ENCODE data around the gene RING1.

GRCh38 chr6:33171016-33171879 lies 37.1 kb upstream of the RING1 start:
- no peak for TF ChIP-seq CTCF (conservative IDR thresholded peaks at IDR 0.05 in 1 of 2, IDR thresholded peaks at IDR 0.05 in 1 of 2; ENCODE audit: extremely low read depth in 1 of 2, insufficient read depth in 1 of 2, low read depth in 1 of 2, low read length in 2 of 2)
- TF ChIP-seq EZH2 (IDR thresholded peaks at IDR 0.05; ENCODE audit: borderline replicate concordance, low read length) = no peak
